ENCODE data around the gene FAIM2.

DNA sequence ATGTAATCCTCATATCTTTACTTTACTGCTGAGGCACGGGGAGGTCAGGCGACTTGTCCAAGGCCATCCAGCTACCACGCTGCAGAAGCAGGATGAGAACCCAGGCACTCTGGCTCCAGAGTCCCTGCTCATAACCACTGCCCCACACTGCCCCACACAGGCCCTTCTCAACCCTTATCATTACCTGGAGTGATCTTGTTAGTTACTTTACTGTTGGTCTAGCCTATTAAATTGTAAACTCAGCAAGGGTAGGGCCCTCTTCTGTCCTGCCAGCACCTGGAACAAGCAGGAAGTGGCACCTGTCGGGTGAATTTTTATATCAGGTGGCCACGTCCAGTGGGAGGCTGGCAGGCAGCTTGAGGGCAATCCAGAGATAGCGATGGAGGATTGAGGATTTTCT lies 12.2 kb downstream of the FAIM2 start:
- TF ChIP-seq SP1 (CRISPR knock-in tag; conservative IDR thresholded peaks at IDR 0.05), result no peak
- no peak for TF ChIP-seq JUN (CRISPR knock-in tag; IDR thresholded peaks at IDR 0.05)
- no peak for TF ChIP-seq NR1H2 (CRISPR knock-in tag; IDR thresholded peaks at IDR 0.05)
- TF ChIP-seq NR3C1 (CRISPR knock-in tag; conservative IDR thresholded peaks at IDR 0.05; ENCODE audit: low read depth), result no peak
- TF ChIP-seq, protein P1, sequence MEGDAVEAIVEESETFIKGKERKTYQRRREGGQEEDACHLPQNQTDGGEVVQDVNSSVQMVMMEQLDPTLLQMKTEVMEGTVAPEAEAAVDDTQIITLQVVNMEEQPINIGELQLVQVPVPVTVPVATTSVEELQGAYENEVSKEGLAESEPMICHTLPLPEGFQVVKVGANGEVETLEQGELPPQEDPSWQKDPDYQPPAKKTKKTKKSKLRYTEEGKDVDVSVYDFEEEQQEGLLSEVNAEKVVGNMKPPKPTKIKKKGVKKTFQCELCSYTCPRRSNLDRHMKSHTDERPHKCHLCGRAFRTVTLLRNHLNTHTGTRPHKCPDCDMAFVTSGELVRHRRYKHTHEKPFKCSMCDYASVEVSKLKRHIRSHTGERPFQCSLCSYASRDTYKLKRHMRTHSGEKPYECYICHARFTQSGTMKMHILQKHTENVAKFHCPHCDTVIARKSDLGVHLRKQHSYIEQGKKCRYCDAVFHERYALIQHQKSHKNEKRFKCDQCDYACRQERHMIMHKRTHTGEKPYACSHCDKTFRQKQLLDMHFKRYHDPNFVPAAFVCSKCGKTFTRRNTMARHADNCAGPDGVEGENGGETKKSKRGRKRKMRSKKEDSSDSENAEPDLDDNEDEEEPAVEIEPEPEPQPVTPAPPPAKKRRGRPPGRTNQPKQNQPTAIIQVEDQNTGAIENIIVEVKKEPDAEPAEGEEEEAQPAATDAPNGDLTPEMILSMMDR (IDR thresholded peaks at IDR 0.05), result no peak
- TF ChIP-seq, protein P2, sequence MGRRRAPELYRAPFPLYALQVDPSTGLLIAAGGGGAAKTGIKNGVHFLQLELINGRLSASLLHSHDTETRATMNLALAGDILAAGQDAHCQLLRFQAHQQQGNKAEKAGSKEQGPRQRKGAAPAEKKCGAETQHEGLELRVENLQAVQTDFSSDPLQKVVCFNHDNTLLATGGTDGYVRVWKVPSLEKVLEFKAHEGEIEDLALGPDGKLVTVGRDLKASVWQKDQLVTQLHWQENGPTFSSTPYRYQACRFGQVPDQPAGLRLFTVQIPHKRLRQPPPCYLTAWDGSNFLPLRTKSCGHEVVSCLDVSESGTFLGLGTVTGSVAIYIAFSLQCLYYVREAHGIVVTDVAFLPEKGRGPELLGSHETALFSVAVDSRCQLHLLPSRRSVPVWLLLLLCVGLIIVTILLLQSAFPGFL (CRISPR knock-in tag; IDR thresholded peaks at IDR 0.05; ENCODE audit: borderline replicate concordance), result no peak
- TF ChIP-seq, protein P3, sequence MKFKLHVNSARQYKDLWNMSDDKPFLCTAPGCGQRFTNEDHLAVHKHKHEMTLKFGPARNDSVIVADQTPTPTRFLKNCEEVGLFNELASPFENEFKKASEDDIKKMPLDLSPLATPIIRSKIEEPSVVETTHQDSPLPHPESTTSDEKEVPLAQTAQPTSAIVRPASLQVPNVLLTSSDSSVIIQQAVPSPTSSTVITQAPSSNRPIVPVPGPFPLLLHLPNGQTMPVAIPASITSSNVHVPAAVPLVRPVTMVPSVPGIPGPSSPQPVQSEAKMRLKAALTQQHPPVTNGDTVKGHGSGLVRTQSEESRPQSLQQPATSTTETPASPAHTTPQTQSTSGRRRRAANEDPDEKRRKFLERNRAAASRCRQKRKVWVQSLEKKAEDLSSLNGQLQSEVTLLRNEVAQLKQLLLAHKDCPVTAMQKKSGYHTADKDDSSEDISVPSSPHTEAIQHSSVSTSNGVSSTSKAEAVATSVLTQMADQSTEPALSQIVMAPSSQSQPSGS (CRISPR knock-in tag; IDR thresholded peaks at IDR 0.05; ENCODE audit: borderline replicate concordance, low read depth), result no peak
- TF ChIP-seq CBFB (CRISPR knock-in tag; IDR thresholded peaks at IDR 0.05; ENCODE audit: low read depth), result no peak
- no peak for TF ChIP-seq NR2C2 (CRISPR knock-in tag; IDR thresholded peaks at IDR 0.05)
- TF ChIP-seq ELF4 (CRISPR knock-in tag; IDR thresholded peaks at IDR 0.05; ENCODE audit: low read depth), result no peak
- TF ChIP-seq, protein P4, sequence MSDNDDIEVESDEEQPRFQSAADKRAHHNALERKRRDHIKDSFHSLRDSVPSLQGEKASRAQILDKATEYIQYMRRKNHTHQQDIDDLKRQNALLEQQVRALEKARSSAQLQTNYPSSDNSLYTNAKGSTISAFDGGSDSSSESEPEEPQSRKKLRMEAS (CRISPR knock-in tag; IDR thresholded peaks at IDR 0.05), result no peak
